Heart right ventricle (tissue), 16 donors: Measurements from ENCODE around the gene ADK. TPM values are rescaled to one million over a fixed set of nuclear protein-coding genes. Genes with fewer than 3 reads are reported as not detected.
"Not testable (repeated sequence)": the region's sequence is repeated elsewhere in the genome, so short reads cannot be mapped to it uniquely, and the experiment has no call there.

Experiments used
- ATAC-seq, 8 donors: fragments of 200-7000 bp; cut with Tn5 transposase; one replicate each; pipeline ENCODE4 v1.9.1; 2020; ENCODE audit warnings: mild to moderate bottlenecking in 8 of 8, moderate library complexity in 8 of 8, moderate number of reproducible peaks in 1 of 8
- DNase-seq, 2 donors: peaks; one replicate each; pipeline ENCODE4 v3.0.0-alpha.2; 2020
- H3K27ac ChIP-seq, 10 donors: fragments of 200-600 bp; sonication (generic) in 2 of 10; one replicate each; pipeline versions ENCODE4 v1.5.0 to v1.8.0; 2020 to 2022; ENCODE audit warnings: mild to moderate bottlenecking in 3 of 10
- H3K27me3 ChIP-seq, 7 donors: fragments of 200-600 bp; one replicate each; pipeline ENCODE4 v1.8.0; 2021 to 2022; ENCODE audit warnings: mild to moderate bottlenecking in 2 of 7
- H3K36me3 ChIP-seq, 9 donors: fragments of 200-600 bp; sonication (generic) in 1 of 9; one replicate each; pipeline versions ENCODE4 v1.5.0 to v1.8.0; 2020 to 2022; ENCODE audit warnings: mild to moderate bottlenecking in 2 of 9
- H3K4me1 ChIP-seq, 9 donors: fragments of 200-600 bp; sonication (generic) in 1 of 9; one replicate each; pipeline versions ENCODE4 v1.5.0 to v1.8.0; 2020 to 2022; ENCODE audit warnings: mild to moderate bottlenecking in 4 of 9
- H3K4me3 ChIP-seq, 10 donors: fragments of 200-600 bp; sonication (generic) in 2 of 10; one replicate each; pipeline versions ENCODE4 v1.5.0 to v1.8.0; 2020 to 2022; ENCODE audit warnings: mild to moderate bottlenecking in 7 of 10, moderate library complexity in 2 of 10
- H3K9me3 ChIP-seq, 11 donors: fragments of 200-600 bp in 10 of 11; sonication (generic) in 2 of 11; one replicate each; pipeline versions ENCODE4 v1.5.0 to v1.8.0; 2013 to 2022; ENCODE audit warnings: mild to moderate bottlenecking in 2 of 11, control low read depth in 1 of 11, moderate library complexity in 1 of 11
- CTCF ChIP-seq, 9 donors: fragments of 200-600 bp; sonication (generic) in 2 of 9; IDR thresholded peaks; one replicate each; pipeline versions ENCODE4 v1.5.0 to v1.8.0; 2021 to 2022; ENCODE audit warnings: antibody characterized with exemption in 9 of 9, mild to moderate bottlenecking in 5 of 9, moderate library complexity in 1 of 9
- WGBS, 2 donors: extraction: QIAGEN DNeasy Blood & Tissue Kit; methylation state at CpG; one replicate each; pipeline ENCODE4 v1.1.7; 2013; ENCODE audit warnings: inconsistent platforms in 1 of 2; 5-methylcytosine and 5-hydroxymethylcytosine counted together
- intact Hi-C, 10 donors: fragments of 100-400 bp; cut with DNase I; formaldehyde crosslinking; loops; one replicate each; pipeline versions ENCODE4 v1.11.1 to v1.14.2; 2022
- polyA plus RNA-seq, 2 donors: library from polyadenylated mRNA; stranded (reverse); fragments of 200-250 nt; gene quantifications; one replicate each; pipeline ENCODE4 v1.2.3, GENCODE V29; 2013
- total RNA-seq, 10 donors: library from RNA; stranded (reverse); fragmentation: NEBNext Ultra II Directional in 3 of 10; extraction: Animal tissue kit (Norgen Biotek cat#: 25700) in 3 of 10; gene quantifications; one replicate each; pipeline versions ENCODE4 v1.2.1 to v1.2.4, GENCODE V29; 2021 to 2023
- donor health status: Arrhythmogenic right ventricular cardiomyopathy.
- donor health status: ischemic (EF 13 %, LVEDD 7.1; RV severe dilation, severe dysfunction).
- donor health status: healthy with polysubstance abuse.
- donor health status: DM: no; HTN: yes; CAD: no.
- donor health status: DM: no; HTN: no; CAD: no.
- donor health status: ischemic (EF 25% LVEDD 6.9; RV normal size, moderate dysfunction).
- donor health status: ischemic (EF 25% LVEDD 5.7; RV mildly dilated, moderate dysfunction).
- donor health status: healthy.
- donor health status: DM: yes; HTN: yes; CAD: no.
- donor health status: Ischemic cardiomyopathy.
- donor health status: ischemic (EF 35%, LVEDD 5.7; RV mildly dilated, moderate dysfunction).
- donor health status: nonischemic (EF 11% LVEDD 7.7; RV severe dilation, severe dysfunction).
- donor health status: DM: yes; HTN: yes; CAD: no.
- donor health status: PGD.
- donor health status: ischemic (EF 29% LVEDD 5.4; RV normal size, mild dysfunction).
- donor health status: nonischemic (EF 23%, LVEDD 6.1; RV moderate dilation, normal function).

The ADK gene
- total and polyA plus RNA-seq, 12 donors: 13.0 to 50.0 (median 39.1) TPM

- Histone ChIP-seq H3K4me1 (peaks cover under 1 to 16% (median 6%) of the 10 kb centered on the region in 9 donors), H3K27ac (no peak overlapping the region), H3K27me3 (no peaks in the 10 kb centered on the region), H3K9me3 (no peaks in the 10 kb centered on the region), H3K4me3 (no peak overlapping the region), H3K36me3 (peaks cover 0 to 53% (median 34%) of the 10 kb centered on the region in 9 donors)
- ATAC-seq (peak in 1 of 8 donors; percentile 38), DNase-seq (no peak)
- intact Hi-C loops: loop anchor here in 1 of 10 donors (10.0 kb wide), 1 partner anchor 95 kb away; no protein-coding TSS in a partner anchor
- TF ChIP-seq CTCF (IDR thresholded peaks at IDR 0.05): no peak
- WGBS, 2 donors: 97% methylated on average over 18 of the region's 18 CpGs
Observed at GRCh38 chr10:74139981-74140380, 11.0 kb upstream of the ADK start.

GRCh38 chr10:74140553-74140952, 10.5 kb upstream of the ADK start:
- 81 to 82% methylated on average over 2 of the region's 2 CpGs for WGBS, 2 donors
- H3K4me3 ChIP-seq: no peak overlapping the region
- intact Hi-C loops: loop anchor here in 1 of 10 donors (10.0 kb wide), 1 partner anchor 94 kb away; no protein-coding TSS in a partner anchor

GRCh38 chr10:74145133-74145532, 5.9 kb upstream of the ADK start:
- Histone ChIP-seq H3K4me3 (no peak overlapping the region), H3K9me3 (no peaks in the 10 kb centered on the region), H3K36me3 (peaks cover 0 to 36% (median 7%) of the 10 kb centered on the region in 9 donors), H3K4me1 (peaks cover 3 to 49% (median 31%) of the 10 kb centered on the region in 9 donors), H3K27ac (peak overlapping the region in 1 of 10 donors; percentile 53), H3K27me3 (no peaks in the 10 kb centered on the region)
- TF ChIP-seq CTCF (IDR thresholded peaks at IDR 0.05): no peak
- intact Hi-C loops: loop anchor here in 1 of 10 donors (10.0 kb wide), 1 partner anchor 90 kb away; no protein-coding TSS in a partner anchor
- DNase-seq (peak in 1 of 2 donors; percentile 10), ATAC-seq (peak in 5 of 8 donors; percentile 25 to 73 (median 47))
- WGBS, 2 donors: 8 to 15% methylated on average over 2 of the region's 2 CpGs

More at GRCh38 chr10:74140553-74140952, 10.5 kb upstream of the ADK start:
- no peak for TF ChIP-seq CTCF (IDR thresholded peaks at IDR 0.05)
- no peak for ATAC-seq
- peaks cover 0 to 48% (median 29%) of the 10 kb centered on the region in 9 donors for H3K36me3 ChIP-seq
- H3K9me3 ChIP-seq: no peaks in the 10 kb centered on the region
- H3K27me3 ChIP-seq: no peaks in the 10 kb centered on the region
- no peak overlapping the region for H3K27ac ChIP-seq
- no peak for DNase-seq
- H3K4me1 ChIP-seq: peaks cover 3 to 21% (median 11%) of the 10 kb centered on the region in 9 donors

- H3K9me3 ChIP-seq, ATAC-seq, H3K27me3 ChIP-seq, H3K27ac ChIP-seq, DNase-seq, H3K4me3 ChIP-seq: not testable (repeated sequence)
- Histone ChIP-seq H3K36me3 (peaks cover 0 to 32% (median 7%) of the 10 kb centered on the region in 9 donors), H3K4me1 (peaks cover 3 to 54% (median 34%) of the 10 kb centered on the region in 9 donors)
- WGBS, 2 donors: 95 to 98% methylated on average over 10 of the region's 10 CpGs
- intact Hi-C loops: loop anchor here in 1 of 10 donors (10.0 kb wide), 1 partner anchor 88 kb away; no protein-coding TSS in a partner anchor
Observed at GRCh38 chr10:74146980-74147379, 4.0 kb upstream of the ADK start.
